Measurements from ENCODE around the gene TRPV2.
"Not testable (repeated sequence)": the region's sequence is repeated elsewhere in the genome, so short reads cannot be mapped to it uniquely, and the experiment has no call there.

TRPV2 gene

DNA sequence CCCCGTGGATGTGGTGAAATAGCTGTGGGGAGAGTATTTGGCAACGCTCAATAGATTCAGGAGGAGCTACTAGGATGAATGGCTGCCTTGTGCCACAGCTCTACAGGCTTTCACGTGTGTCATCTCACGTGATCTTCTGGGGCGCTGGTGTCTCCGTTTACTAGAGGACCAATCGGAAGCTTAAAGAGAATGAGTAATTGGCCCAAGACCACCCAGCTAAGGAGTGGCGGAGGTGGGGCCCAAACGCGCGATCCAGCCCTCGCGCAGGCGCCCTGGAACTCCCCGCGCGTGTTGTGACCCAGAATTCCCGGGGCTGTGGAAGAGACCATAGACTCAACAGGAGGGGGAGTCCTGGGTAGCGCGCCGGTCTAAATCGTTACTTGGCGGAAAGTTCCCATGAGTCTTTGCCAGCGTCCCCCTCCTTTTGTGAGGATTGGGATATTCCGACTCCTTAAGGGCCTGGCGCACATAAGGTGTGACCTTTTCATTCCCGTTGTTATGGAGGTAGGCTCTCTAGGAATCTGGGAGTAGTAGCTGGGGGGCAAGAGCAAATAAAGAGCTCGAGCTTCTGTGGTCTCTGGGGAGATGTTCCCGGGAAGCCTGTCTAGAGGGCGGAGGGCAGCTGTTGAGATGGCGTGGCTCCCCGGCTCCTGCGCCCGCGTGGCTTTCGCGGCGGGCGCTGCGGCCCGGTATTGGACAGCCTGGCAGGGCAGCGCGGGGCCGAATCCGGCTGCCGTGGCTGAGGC is 23.4 kb downstream of the TRPV2 start:
- peak; percentile 88 for DNase-seq

- no peak for DNase-seq
Observed at GRCh38 chr17:16439303-16439791, 24.0 kb downstream of the TRPV2 start.

DNA sequence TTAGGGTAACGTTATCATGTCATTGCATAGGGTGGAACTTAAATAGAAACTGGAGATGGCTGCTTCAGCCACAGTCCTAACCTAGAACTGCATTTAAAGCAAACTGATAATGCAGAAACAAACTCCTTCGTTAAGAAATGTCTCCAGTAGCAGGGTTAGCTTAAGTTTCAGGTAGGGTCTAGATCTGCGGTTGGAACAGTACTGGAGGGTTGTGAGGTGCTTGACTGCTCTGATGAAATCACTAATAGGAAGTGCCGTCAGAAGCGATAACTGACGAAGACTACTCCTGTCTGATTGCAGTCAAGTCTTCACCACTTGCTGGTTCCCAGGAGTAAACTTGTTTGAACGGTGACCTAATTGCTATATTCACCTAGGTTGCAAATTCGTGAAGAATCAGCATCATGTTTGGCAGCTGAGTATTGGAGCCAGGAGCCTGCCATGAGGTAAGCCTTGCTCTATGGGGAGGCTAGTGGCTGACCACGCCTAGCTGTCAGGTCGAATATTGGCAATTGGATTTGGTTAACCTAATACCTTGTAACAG is 24.5 kb downstream of the TRPV2 start:
- DNase-seq = no peak

DNA sequence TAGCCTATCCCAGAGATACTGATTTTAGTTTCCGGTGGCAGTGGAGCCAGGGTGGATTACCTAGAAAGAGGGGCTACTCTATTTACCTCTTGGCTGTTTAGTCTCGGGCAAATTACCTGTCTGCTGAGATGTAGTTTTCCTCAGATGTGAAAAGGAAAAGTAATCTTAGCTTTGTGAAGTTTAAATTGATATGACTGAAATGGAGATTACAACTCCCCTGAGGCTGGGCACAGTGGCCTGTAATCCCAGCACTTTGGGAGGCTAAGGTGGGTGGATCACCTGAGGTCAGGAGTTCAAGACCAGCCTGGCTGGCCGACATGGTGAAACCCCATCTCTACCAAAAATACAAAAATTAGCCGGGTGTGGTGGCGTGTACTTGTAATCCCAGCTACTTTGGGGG is 25.0 kb downstream of the TRPV2 start:
- DNase-seq = not testable (repeated sequence)

- no peak for DNase-seq
Observed at GRCh38 chr17:16440901-16441629, 25.7 kb downstream of the TRPV2 start.

GRCh38 chr17:16442141-16442540 is 26.8 kb downstream of the TRPV2 start:
- no peak for DNase-seq

GRCh38 chr17:16442594-16443510 is 27.5 kb downstream of the TRPV2 start:
- no peak for DNase-seq

- no peak for DNase-seq
Observed at GRCh38 chr17:16443511-16444257, 28.3 kb downstream of the TRPV2 start.

DNA sequence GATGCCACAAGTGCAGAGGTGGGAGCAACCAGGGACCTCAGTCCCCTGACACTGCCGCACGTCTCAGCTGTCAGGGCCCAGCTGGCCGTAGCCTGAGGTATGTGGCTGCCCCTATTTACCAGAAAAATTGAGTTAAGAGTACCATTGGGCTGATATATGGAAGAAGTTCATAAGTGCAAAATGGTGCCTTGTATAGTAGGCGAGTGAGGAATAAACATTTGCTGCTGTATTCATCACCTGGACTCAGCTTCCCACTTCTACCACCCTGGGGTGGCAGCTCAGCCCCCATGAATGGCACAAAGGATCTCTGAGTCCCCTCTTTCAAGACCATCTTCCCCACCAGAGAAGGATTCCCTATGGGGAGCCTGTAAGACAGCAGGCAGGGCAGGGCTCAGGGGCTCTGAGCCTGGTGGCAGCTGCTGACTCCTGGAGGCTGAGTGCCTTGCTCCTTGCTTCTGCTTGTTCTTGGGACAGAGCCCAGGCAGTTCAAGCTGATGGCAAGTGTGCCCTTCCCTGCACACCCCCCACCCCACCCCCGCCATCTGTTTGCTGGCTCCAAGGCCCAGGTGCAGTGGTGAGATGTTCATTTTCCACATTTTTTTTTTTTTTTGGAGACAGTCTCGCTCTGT is 29.0 kb downstream of the TRPV2 start:
- no peak for DNase-seq

DNA sequence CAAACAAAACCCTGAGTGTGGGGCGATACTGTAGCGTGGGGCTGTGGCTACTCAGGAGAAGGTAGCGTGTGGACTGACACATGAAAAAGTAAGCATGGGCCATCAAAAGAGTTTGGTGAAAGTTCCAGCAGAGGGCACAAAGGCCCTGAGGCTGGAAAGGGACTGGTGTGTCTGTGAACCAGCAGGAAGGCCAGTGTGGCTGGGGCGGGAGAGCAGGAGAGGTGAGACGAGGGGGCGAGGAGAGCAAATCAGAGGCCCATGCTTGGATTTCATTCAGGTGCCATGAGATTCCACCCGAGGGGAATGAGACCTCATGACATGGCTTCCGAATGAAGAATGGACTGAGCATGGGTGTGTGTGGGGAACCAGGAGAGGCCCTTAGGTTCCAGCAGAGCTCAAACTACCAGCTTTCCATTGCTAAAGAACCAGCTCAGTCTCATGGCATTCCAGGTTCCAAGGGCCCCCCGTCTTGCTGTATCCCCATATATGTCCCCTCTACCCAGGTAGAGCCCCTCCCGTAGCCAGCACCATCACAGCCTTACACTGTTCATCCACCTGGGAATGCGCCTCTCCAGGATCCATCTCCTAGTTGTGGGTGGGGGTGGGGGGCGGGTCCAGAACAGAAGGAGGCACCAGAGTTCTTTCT is 31.1 kb downstream of the TRPV2 start:
- DNase-seq = no peak

DNA sequence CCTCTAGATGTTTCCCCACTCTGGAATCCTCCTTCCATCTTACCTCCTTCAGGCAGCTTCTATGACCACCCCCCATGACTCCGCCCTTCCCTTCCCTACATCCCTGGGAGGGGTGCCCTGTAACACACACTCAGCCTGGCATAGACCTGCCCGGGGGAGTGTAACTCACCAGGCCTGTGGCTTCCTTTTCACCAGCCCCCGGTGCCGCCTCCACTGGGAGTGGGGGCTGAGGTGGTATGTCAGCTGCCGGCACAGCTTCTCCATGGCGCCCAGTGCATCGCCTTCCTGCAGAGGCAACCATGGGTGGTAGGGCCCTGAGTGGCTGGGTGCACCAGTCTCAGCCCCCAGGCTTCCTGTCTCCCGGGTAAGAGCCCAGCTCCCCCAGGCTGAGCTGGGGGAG is 32.3 kb downstream of the TRPV2 start:
- no peak for DNase-seq

DNA sequence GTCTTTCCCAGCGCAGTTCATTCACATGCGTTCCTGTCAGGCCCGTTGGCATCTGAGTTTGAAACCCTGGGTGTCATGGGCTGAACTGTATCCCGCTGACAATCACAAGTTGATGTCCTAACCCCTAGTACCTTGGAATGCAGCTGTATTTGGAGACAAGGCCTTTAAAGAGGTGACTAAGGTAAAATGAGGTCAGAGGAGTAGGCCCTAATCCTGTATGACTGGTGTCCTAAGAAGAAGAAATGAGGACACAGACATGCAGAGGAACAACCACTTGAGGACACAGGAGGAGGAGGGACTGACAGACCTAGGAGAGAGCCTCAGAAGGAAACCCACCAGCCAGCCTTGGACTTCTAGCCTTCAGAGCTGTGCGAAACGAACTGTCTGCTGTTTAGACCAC is 33.1 kb downstream of the TRPV2 start:
- no peak for DNase-seq

- no peak for DNase-seq
Observed at GRCh38 chr17:16449121-16449570, 33.8 kb downstream of the TRPV2 start.

DNA sequence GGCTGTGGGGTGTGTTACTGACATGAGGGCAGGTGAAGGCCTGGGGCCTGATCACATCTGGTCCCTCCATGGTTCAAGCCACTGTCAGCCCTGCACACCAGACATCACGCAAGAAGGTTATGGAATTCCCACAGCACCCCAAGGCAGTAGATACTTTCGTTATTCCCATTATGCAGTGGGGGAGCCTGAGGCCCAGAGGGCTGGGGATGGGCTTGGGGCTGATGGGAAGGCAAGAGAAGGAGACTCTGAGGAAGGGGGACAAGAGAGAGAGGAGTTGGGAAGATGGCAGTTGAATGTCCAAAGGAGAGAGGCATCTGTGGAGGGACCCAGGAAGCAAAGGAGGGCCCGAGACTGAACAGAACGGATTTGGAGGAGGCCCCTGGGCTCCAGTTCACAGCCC is 34.7 kb downstream of the TRPV2 start:
- DNase-seq = no peak

DNA sequence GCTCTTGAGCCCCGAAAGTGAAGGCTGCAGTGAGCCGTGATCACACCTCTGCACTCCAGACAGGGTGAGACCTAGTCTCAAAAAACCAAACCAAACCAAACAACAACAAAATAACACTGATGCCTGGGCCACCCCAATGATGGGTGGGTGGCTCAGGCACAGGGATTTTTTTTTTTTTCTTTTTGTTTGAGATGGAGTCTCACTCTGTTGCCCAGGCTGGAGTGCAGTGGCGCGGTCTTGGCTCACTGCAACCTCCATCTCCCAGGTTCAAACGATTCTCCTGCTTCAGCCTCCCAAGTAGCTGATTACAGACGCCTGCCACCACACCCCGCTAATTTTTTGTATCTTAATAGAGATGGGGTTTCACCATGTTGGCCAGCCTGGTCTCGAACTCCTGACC is 36.9 kb downstream of the TRPV2 start:
- not testable (repeated sequence) for DNase-seq

DNA sequence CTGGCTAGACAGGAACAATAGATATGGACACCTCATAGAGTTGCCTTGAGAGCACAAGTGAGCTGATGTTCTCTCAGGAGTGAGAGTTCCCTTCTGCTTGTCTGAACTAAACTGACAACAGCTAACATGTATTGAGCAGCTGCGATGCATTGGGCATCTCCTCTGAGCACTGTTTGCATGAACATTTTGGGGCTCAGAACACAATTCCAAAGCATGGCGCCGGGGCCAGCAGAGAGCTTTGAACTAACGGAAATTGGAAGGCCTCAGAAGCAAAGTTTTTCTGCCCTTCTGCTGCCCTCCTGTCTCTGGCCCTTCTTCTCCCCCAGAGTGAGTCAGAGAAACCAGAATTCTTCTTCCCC is 38.1 kb downstream of the TRPV2 start:
- no peak for DNase-seq

DNA sequence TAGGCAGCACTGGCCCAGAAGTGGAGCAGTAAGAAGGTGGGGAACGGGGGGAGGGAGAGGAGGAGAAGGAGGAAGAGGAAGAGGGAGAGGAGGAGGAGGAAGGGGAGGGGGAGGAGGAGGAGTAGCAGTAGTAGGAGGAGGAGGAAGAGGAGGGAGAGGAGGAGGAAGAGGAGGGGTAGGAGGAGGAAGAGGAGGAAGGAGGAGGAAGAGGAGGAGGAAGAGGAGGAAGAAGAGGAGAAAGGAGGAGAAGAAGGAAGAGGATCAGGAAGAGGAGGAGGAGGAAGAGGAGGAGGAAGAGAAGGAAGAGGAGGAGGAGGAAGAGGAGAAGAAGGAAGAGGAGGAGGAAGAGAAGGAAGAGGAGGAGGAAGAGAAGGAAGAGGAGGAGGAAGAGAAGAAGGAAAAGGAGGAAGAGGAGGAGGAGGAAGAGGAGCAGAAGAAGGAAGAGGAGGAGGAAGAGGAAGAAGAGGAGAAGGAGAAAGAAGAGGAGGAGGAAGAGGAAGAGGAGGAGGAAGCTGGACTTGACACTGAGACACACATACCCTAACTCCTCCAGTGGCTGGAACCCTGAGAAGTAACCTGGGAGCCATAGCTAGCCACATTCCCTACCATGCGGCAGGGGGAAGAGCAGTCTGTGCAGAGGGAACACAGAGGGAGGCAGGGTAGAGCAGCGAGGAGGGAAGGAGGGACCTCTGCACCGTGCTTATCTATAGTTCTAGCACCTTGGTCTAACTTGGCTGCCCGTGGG is 40.8 kb downstream of the TRPV2 start:
- DNase-seq = no peak

DNA sequence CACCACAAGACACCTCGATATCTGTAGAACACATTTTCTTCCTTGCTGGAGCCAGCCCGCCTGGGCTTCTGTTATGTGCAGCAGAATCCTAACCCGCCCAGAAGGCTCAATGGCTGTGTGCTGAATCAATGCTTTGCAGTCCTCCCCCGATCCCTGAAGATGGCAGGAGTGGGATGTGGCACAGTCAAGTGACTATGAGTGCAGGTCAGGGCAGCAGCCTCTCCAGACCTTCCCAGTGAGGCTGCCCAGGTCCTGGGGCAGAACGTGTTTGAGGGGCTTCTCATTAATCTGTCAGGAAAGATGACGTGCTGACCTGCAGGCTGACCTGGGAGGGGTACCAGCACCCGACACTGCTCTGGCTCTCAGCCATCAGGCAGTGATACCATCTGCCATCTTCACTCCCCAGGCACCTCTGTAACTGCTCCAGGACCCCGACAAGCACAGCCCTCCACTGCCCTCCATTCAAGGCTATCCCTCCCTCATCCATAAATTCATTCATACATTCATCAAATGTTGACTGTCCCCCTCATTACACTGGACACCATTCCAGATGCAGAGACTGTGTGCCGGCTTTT is 41.5 kb downstream of the TRPV2 start:
- no peak for DNase-seq

DNA sequence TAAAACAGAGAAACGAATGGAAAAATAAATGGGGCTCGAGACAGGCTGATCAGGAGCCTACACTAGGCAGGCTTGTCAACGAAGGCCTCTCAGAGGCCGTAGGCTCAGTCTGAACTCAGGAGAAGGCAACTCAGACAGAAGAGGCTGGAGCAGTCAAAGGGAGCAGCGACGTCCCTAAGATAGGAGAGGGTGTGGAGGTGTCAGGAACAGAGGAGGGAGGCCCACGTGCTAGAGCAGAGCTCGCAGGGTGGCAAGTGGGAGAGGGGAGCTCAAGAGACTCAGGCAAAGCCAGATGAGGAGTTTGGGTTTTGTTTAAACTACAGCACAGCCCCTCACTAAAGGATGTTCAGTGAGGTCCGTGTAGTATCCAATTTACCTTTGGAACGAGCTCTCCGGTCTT is 43.9 kb downstream of the TRPV2 start:
- DNase-seq = no peak

Data from activated T-cell treated with anti-CD3 and anti-CD28 coated beads for 4 hours (primary cell).